NCI-H187 treated with DMSO at 0.1 percent for 48 hours (cell line): ENCODE measurements around the gene SFN.
"Not testable (repeated sequence)": the region's sequence is repeated elsewhere in the genome, so short reads cannot be mapped to it uniquely, and the experiment has no call there.

Experiments
- DNase-seq: peaks from one replicate; lab custom pipeline; 2025; lab: John Stamatoyannopoulos, UW

SFN gene

DNA sequence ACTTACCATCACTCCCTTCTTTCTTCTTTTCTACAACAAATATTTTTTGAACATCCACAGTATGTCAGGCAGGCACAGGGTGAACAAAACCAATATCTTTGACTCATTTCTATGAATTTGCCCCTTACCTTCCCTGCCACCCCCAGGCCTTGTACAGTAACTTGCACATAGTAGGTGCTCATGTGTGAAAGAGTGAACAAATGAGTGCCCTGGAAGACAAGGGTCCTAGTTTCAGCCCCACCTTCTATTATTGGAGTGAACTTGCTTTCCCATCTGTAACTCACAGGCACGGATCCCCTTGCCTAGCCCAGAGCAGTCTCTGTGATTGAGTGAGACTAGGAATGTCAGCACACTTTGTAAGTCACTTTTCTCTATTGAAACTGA, 23.6 kb upstream of the SFN start:
- DNase-seq, result no peak

DNA sequence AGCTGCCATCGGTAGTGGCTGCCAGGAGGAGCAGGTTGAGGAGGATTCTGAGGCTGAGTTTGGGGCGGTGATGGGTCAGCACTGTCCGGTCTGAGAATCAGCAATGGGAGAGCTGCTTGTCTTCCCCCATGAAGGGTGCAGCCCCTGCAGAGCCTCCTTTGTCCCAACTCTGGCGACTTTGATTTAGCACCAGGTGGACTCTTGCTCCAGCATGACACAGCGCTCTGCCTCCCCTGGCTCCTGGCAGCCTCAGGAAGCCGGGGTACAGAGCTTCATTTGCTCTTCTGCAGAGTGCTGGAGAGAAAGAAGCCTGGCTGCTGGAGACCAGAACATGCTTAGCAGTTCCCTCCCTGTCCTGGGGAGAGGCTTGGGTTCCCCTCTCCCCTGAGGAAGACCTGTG, 23.2 kb upstream of the SFN start:
- DNase-seq, result no peak

DNA sequence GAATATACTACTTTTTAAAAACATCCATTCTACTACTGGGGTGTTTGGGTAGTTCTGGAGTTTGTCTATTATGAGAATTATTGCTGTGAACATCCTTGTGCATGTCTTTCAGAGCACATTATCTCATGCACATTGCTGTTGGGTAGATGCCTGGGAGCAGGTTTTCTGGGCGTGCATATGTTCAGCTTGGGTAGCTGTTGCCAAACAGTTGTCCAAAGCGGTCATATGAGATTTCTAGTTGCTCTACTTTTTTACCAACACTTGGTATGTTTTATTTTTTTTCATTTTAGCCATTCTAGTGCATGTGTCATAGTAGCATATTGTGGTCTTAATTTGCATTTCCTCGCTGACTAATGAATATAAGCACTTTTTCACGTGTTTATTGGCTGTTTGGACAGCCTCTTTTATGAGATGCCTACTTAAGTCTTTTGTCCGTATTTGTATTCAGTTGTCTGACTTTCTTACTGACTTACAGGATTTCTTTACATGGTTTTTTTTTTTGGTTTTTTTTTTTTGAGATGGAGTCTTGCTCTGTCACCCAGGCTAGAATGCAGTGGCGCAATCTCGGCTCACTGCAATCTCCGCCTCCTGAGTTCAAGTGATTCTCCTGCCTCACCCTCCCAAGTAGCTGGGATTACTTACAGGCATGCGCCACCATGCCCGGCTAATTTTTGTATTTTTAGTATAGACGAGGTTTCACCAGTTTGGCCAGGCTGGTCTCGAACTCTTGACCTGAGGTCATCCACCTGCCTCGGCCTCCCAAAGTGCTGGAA, 18.3 kb upstream of the SFN start:
- no peak for DNase-seq

DNA sequence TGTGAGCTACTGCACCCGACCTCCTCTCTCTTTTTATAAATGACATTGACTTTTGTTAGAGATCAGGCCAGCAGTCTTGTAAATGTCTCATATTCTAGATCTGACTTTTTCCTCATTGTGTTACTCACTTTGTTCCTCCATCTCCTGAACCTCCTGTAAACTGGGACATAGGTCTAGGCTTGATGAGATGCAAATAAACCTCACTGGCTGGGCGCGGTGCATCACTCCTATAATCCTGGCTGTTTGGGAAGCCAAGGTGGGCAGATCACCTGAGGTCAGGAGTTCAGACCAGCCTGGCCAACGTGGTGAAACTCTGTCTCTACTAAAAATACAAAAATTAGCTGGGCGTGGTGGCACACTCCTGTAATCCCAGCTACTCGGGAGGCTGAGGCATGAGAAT, 15.1 kb upstream of the SFN start:
- DNase-seq, result not testable (repeated sequence)

DNA sequence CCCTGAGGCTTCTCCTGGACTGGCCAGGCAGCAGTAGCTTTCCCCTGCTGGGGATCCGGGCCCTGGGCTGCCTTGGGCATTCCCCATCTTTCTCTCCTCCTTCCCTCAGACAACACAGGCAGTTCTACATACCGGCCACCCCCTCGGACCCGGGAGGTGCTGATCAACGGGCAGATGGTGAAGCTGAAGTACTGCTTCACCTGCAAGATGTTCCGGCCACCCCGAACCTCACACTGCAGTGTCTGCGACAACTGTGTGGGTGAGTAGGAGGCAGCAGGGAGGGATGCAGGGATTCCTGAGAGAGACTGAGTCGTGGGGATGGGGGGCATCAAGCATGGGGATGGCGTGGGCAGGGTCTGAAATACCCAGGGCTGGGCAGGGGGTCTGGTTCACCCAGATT, 14.4 kb upstream of the SFN start:
- no peak for DNase-seq

DNA sequence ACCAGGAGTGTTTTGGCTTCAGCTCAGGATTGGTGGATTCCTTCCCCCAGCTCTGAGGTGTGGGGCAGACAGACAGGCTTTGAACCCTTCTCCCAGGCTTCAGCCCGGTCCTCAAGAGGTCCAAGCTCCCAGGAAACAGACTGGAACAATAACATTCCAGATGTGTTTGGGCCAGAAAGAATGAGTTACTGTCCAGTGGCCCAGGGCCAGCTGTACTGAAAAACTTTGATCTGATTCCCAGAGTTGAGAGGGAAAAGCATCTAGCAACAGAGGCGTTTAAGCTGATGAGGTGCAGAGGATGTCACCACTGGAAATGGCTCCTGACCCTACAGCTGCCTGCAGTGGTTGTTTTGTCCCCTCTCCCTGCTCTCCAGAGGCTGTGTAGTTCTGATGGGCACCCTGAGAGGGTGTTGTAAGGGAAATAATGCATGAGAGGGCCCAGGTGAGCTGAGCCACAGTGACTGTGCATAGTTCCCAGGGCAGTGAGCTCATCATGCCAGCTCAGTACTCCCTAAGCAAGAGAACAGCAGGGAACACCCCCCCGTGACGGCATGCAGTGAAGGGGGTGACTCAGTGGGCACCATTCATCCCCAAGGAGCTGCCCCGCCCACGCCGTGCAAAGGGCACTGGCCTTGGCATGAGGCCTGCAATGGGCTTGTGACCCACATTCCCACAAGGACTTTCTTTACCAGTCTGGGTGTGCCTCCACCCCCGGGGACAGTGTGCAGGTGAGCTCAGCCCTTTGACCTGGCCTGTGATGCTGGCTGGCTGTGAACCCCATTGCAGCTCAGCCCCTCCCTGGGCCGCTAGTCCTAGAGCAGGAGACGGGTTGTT, 13.8 kb upstream of the SFN start:
- DNase-seq, result no peak

DNA sequence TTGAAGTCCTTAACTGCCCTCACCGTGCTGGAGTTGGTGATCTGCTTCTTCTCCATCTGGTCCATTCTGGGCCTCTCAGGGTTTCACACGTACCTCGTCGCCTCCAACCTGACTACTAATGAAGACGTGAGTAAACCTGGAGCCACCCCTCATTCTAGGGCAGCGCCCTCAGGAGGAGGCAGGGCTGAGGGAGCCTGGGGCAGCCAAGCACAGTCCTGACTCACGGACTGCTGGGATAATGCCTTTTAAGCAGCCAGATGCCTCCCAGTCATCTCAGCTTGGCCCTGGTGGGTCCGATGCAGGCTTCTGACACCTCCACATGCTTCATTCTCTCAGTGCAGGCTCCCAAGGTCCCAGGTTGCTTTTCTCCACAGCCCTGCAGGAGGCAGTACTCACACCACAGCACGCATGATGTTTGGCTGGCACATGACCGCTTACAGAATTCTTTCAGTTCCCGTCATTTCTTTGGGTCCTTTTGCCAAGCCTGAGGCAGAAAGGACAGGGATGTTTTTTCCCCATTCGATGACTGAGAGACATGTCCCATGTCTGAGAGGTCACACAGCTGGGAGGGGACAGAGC, 11.8 kb upstream of the SFN start:
- no peak for DNase-seq

DNA sequence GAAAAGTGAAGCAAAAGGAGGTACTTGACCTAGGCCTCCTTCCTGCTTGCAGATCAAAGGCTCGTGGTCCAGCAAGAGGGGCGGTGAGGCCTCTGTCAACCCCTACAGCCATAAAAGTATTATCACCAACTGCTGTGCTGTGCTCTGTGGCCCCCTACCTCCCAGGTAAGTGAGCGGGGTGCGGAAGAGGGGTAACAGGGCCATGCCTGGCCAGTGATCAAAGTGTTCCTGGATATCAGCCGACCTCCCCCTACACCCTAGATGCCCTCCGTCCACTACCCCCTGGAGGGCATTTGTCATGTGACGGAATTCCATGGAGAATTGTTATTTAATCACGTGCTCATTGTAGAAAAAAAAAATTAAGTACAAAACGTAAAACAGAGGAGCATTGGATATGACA, 10.2 kb upstream of the SFN start:
- no peak for DNase-seq

DNA sequence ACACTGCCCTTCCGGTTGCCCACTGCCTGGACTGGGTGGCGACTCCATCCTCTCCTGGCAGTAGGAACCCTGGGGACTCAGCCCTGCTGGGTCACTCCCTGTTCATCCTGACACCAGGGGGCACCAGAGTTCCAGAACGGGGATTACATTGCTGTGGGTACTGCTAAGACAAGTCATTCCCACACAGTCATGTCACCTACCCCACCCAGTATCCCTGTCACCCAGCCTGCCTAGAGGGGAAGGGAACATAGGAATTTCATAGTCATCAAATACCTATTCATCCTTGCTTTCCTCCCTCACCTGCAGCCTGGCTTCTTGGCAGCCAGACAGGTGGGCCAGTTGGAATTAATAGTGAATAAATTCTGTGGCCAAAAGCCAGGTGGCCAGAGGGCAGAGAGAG, 9.8 kb upstream of the SFN start:
- no peak for DNase-seq

DNA sequence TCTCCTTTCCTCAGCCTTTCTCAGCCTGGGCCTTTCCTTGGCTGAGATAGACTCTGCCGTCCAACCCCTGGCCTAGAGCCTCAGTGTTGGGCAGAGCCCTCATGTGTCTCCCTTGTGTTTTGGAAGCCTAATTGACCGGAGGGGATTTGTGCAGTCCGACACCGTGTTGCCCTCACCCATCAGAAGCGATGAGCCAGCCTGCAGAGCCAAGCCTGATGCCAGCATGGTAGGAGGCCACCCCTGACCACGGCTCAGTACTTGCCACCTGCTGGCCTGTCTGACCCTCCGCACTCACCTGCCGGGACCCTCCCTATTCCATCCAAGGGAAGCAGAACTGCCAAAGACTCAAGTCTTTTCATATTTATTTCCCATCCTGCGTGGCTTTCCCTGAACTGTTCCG, 9.3 kb upstream of the SFN start:
- DNase-seq, result no peak

DNA sequence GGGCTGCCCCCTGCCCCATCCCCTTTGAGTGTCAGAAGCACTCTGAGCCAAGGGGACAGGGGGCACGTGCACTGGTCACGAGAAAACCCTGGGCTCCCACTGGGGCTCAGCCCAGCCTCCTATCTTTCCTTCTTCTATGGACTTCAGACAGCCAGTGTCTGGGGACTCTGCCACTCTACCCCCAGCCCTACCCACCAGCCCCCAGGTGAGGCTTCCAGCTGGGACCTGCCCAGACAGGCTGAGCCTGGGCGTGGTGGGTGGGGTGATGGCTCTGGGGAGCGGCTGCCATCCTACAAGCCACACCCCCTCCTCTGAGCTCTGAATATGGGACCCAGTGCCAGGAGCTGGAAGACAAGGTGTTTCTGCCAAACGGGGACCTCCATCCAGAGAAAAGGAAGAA, 8.0 kb upstream of the SFN start:
- DNase-seq, result no peak

DNA sequence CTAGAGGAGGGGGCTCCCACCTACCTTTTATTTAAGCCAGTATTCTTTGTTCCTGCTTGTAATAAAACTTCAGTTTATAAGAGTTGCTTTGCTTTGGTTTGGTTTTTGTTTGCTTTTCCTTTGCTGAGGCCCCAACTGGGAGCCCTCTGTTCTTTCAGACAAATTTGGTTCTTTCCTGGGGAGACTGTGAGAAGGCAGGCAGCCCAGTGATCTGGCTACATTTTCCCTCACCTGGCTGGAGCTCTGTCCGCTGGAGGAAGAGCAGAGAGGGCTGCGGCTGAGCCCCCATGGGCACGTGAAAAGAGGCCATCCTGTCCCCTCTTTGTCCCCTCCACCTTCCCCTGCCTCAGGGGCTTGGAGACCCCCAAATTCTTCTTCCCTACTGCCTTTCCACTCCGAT, 7.3 kb upstream of the SFN start:
- DNase-seq, result no peak

DNA sequence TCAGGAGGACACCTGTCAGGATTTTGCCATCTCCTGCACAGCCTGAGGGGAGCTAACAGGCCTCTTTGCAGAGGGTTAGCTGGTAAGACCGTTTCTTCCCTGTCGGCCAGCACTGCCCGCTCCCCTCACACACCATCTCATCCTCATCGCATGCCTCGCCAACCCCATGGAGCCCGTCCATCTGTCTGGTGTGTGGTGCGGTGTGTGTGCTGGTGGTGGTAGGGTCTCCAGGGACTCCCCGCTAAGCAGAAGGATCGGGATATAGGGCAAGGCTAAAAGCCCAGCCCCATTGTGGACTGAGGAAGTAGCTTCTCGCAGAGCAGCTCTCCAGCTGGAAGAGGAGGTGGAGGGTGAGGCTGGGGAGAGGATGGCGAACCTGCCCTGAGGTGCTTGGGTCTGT, 6.8 kb upstream of the SFN start:
- no peak for DNase-seq

DNA sequence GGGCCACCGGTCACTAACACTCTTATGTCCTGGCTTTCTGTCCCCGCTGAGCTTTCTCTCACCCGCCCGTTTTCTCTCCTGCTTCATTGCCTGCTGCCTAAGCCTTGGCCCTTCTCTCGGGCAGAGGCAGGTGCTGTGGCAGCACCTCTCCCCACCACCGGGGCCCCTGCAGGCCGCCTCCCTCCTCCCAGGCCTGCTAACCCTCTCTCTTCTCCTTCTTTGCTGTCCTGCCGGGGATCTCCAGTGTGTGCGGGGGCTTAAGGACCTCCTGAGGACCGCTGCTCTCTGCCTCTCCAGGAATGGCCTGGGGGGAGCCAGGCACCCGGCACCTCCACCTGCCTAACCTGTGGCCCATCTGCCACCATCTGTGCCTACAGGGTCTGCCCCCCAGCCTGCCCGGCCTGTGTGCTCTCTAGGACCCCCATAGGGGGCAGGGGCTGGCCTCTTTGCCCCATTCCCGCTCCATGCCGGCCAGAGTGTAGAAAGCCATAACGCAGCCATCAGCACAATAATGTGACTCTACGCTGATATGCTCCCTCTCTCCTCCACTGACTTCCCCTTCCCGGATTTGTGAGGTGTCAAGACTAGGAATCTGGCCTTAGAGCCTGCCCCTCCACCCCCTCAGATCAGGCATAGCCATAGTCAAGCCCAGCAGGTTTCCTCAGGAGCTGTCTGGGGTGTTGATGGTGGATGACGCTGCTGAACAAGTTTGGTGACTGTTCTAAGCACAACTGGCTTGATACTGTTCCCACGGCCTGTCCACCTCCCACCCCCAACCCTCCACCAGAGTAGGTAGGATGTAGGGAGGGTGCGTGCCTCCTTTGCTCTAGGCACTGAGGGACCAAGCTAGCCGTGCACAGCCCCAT, 6.1 kb upstream of the SFN start:
- no peak for DNase-seq

DNA sequence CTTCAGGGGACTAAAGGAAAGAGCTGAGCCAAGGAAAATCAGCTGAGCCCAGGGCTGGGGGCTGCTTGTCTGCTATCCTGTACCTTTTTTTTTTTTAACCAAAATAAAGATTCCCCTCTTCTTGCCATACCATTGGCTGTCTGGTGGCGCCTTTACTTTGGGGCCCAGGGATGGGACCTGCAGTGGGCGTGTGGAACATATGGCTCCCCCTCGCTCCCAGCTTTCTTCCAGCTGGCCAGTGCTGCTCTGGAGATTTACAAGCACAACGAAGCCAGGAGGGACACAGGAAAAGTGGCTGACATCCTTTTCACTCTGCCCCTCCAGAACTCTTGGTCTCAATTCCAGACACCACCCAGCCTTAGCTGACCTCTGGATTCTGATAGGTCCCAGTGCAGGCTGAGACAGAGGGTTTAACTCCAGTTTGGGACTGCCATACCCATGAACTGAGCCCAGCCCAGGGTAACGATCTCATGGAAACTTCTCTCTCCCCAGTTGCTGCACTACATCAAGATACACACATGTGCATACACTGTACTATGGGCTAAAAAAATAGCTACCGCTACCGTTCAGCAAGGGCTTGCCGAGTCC, 5.4 kb upstream of the SFN start:
- DNase-seq, result no peak

DNA sequence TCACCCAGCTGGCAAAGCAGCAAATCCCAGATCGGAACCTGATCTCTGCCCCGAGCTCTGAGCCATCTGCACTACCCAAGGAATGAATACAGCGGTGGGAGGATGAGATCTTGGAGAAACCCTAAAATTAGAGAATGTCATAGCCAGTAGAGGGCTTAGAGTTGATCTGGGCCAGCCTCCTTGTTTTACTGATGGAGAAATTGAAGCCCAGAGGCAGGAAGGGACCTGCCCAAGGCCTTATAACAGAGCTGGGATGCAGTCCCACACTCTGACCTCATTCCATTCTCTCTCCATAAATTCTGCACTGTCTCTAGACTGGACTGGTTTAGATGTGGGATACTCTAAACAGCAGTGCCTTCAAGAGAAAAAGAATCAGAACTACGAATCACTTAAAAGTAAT, 4.8 kb upstream of the SFN start:
- no peak for DNase-seq

DNA sequence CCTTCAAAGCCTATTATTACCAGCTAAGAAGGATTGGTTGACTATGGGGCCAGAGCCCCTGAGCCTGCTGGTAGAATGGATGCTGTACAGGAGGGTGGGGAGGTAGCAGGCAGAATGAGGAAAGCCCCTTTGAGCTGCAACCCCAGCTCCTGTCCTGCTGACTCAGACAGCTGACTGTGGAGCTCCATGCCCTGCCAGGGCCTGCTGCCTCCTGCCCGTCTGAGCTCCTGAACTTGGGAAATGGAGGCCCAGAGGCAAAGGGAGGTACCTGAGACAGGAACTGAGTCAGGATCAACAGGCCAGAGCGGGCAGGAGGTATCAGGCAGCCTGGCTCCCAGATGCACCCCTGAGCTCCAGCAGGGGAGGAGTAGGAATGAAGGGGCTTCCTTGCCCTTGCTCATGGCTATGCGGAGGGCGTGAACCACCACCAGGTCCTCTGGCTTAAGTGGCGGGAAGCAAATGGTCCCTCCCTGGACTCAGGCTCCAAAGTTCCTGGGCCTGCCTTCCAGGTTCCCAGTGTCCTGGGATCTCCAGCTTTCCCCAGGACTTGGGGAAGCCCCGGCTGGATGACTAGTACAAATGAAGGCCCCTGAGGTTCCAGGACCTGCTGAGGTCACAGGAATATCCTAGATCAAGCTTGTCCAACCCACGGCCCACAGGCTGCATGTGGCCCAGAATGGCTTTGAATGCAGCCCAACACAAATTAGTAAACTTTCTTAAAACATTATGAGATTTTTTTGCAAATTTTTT, 3.9 kb upstream of the SFN start:
- DNase-seq, result no peak

DNA sequence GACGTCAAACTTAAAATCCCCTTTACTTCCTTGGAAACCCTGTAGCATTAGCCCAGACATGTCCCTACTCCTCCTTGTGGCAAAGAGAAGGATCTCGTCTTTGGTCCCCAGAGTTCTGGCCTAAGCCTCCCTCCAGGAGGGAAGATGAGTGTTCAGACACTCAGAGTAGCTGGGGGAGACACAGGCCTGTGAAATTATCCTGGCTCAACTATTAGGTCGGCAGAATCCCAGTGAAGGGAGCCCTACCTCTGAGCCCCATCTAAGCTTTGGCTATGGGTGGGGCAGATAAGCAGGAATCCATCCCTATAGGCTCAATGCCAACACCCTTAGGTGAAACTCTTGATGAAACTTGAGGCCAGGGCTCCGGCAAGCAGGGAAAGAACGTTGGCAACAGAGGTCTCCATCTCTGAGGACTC, 1.7 kb upstream of the SFN start:
- DNase-seq, result no peak

DNA sequence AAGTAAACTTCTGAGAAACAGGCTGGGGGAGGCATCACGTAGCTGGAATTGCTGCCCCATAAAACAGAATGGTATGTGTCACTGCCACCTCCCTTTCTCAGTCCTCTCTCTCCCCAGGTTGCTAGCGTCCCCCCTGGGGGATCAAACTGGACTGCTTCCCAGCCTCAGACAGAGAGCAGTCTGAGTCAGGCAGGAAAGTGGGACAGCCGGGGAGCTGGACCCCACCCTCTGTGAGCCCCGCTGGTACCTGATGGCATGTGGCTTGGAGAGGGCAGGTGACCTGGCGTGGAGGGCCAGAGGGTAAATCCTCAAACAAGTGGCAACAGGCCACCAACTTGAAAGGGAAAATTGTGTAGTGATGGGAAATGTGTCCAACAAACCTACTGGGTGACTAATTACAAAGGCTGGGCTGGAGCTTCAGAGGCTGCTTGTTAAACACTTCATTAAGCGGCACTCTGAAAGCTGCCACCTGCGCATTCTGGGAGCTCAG, 1.0 kb upstream of the SFN start:
- no peak for DNase-seq

DNA sequence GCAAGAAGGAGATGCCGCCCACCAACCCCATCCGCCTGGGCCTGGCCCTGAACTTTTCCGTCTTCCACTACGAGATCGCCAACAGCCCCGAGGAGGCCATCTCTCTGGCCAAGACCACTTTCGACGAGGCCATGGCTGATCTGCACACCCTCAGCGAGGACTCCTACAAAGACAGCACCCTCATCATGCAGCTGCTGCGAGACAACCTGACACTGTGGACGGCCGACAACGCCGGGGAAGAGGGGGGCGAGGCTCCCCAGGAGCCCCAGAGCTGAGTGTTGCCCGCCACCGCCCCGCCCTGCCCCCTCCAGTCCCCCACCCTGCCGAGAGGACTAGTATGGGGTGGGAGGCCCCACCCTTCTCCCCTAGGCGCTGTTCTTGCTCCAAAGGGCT, 732 bp downstream of the SFN start:
- DNase-seq, result no peak
